Adrenal gland (tissue), 12 donors: ENCODE measurements around the gene SCG3. TPM values are rescaled to one million over a fixed set of nuclear protein-coding genes. Genes with fewer than 3 reads are reported as not detected.

ENCODE experiments used
- DNase-seq, 7 donors: peaks; one replicate each; pipeline ENCODE4 v3.0.0-alpha.2; 2019 to 2020
- H3K27ac ChIP-seq, 5 donors: fragments of 200-600 bp; sonication (generic) in 4 of 5; 1 replicate in 3 of 5; 2 replicates in 2 of 5; pipeline versions ENCODE4 v1.5.1 to v1.8.0; 2016 to 2020; ENCODE audit warnings: mild to moderate bottlenecking in 1 of 5
- H3K27me3 ChIP-seq: fragments of 200-600 bp; 2 replicates; pipeline ENCODE4 v1.8.0; 2021
- H3K36me3 ChIP-seq, 2 donors: fragments of 200-600 bp; replicated peaks in 1 of 2; 1 replicate in 1 of 2; 2 replicates in 1 of 2; pipeline versions ENCODE4 v1.5.1 to v1.8.0; 2018 to 2022
- H3K4me1 ChIP-seq, 2 donors: fragments of 200-600 bp; replicated peaks in 1 of 2; 1 replicate in 1 of 2; 2 replicates in 1 of 2; pipeline versions ENCODE4 v1.5.1 to v1.8.0; 2018 to 2021
- H3K4me3 ChIP-seq, 4 donors: fragments of 200-600 bp; sonication (generic) in 3 of 4; one replicate each; pipeline ENCODE4 v1.5.1; 2016 to 2018
- H3K9me3 ChIP-seq, 3 donors: fragments of 200-600 bp; sonication (generic) in 1 of 3; replicated peaks in 1 of 3; 1 replicate in 2 of 3; 2 replicates in 1 of 3; pipeline versions ENCODE4 v1.5.1 to v1.8.0; 2016 to 2021
- POLR2A ChIP-seq, 2 donors: fragments of 450-650 bp; IDR thresholded peaks; one replicate each; pipeline ENCODE4 v1.6.1; 2017; ENCODE audit warnings: antibody characterized with exemption in 2 of 2, mild to moderate bottlenecking in 2 of 2, moderate library complexity in 1 of 2
- WGBS, 4 donors: extraction: QIAGEN DNeasy Blood & Tissue Kit in 2 of 4; methylation state at CpG; one replicate each; pipeline versions ENCODE4 v1.1.5 to v1.1.7; 2013 to 2017; 5-methylcytosine and 5-hydroxymethylcytosine counted together
- intact Hi-C, 2 donors: fragments of 100-400 bp; cut with DNase I; formaldehyde crosslinking; loops; one replicate each; pipeline versions ENCODE4 v1.14.1 to v1.15.0; 2022 to 2023
- polyA plus RNA-seq, 3 donors: library from polyadenylated mRNA; stranded (reverse); fragments of 200-250 nt in 2 of 3; fragments of 350-450 nt in 1 of 3; fragmentation: Illumina TruSeq in 1 of 3; extraction: RNeasy Lipid Tissue Mini Kit (QIAGEN cat#74804) in 1 of 3; gene quantifications; one replicate each; pipeline ENCODE4 v1.2.3, GENCODE V29; 2013 to 2014
- total RNA-seq, 9 donors: library from RNA; depleted of rRNA in 4 of 9; stranded (reverse); fragments of >200 nt in 4 of 9; fragments of 120-200 nt in 1 of 9; fragmentation: NEBNext Ultra II Directional in 1 of 9; extraction: Animal tissue kit (Norgen Biotek cat#: 25700) in 1 of 9; gene quantifications; one replicate each; pipeline versions ENCODE4 v1.1.0 to v1.2.4, GENCODE V29; 2013 to 2023
- TF ChIP-seq, protein P1 (sequence below), 6 experiments: fragments of 450-650 bp in 4 of 6; fragments of 200-600 bp in 2 of 6; sonication (generic) in 1 of 6; IDR thresholded peaks; 1 replicate in 5 of 6; 2 replicates in 1 of 6; pipeline versions ENCODE4 v1.5.1 to v1.8.0; 2016 to 2021; ENCODE audit warnings: antibody characterized with exemption in 6 of 6, mild to moderate bottlenecking in 2 of 6, moderate library complexity in 1 of 6
- donor health status: healthy with polysubstance abuse.
- donor health status: Bipolar disorder and iron deficiency.
- donor health status: DM: yes; HTN: yes; CAD: no.
- donor health status: DM: no; HTN: no; CAD: no.
- donor health status: DM: no; HTN: no; CAD: no.
- donor health status: DM: yes; HTN: yes; CAD: no.

Gene SCG3
- total and polyA plus RNA-seq, 12 donors = 0.14 to 18.5 (median 2.7) TPM; not detected in 2

DNA sequence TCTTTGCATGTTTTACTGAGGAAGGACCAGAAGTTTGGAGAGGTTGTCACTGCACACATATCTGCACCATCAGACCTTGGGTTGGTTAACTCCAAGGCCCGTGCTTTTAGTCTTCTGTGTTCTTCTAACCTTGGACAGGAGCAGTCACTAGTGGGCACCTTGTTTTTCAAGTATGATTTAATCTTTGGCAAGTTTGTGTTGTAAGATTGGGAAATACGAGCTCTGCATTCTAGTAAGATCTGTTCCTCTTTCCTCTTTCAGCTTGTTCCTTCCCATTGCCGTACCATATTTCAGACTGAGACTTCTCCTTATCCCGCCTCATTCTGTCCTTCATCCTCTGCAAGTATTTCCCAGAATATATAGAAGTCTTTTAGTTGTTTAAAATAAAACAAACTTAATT lies 75.2 kb downstream of the SCG3 start:
- TF ChIP-seq, protein P1, sequence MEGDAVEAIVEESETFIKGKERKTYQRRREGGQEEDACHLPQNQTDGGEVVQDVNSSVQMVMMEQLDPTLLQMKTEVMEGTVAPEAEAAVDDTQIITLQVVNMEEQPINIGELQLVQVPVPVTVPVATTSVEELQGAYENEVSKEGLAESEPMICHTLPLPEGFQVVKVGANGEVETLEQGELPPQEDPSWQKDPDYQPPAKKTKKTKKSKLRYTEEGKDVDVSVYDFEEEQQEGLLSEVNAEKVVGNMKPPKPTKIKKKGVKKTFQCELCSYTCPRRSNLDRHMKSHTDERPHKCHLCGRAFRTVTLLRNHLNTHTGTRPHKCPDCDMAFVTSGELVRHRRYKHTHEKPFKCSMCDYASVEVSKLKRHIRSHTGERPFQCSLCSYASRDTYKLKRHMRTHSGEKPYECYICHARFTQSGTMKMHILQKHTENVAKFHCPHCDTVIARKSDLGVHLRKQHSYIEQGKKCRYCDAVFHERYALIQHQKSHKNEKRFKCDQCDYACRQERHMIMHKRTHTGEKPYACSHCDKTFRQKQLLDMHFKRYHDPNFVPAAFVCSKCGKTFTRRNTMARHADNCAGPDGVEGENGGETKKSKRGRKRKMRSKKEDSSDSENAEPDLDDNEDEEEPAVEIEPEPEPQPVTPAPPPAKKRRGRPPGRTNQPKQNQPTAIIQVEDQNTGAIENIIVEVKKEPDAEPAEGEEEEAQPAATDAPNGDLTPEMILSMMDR (IDR thresholded peaks at IDR 0.05) = no peak
- no peak for TF ChIP-seq POLR2A (IDR thresholded peaks at IDR 0.05)
- Histone ChIP-seq H3K9me3 (no peaks in the 10 kb centered on the region), H3K27me3 (no peaks in the 10 kb centered on the region), H3K4me1 (peaks cover 8 to 19% of the 10 kb centered on the region in 2 donors), H3K36me3 (no peaks in the 10 kb centered on the region), H3K27ac (no peak overlapping the region), H3K4me3 (no peak overlapping the region)
- WGBS, 4 donors = 69 to 77% (median 72%) methylated on average over 4 of the region's 4 CpGs
- DNase-seq = no peak
- intact Hi-C loops = no loop called here

DNA sequence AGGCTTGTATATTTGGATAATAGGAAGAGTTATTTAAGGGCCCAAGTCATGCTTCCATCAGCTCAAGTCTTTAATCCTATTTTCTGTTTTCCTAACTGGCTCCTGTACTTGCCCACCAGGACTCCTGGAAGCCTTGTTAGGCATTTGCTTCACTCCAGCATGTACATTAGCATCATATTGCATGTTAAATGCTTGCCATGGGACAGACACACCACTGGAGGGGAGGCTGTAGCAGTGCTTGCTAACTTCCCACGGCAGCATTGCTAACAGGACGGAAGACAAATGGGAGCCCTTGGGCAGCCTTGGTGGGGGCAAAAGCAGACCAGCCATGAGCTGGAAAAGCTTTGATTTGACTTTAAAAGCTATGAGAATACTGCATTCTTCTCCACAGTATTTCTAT lies 76.1 kb downstream of the SCG3 start:
- WGBS, 4 donors = 74 to 85% (median 82%) methylated on average over 2 of the region's 2 CpGs
- Histone ChIP-seq H3K9me3 (no peaks in the 10 kb centered on the region), H3K27me3 (no peaks in the 10 kb centered on the region), H3K36me3 (no peaks in the 10 kb centered on the region), H3K4me3 (no peak overlapping the region), H3K27ac (no peak overlapping the region), H3K4me1 (peaks cover 4 to 15% of the 10 kb centered on the region in 2 donors)
- no peak for DNase-seq
- intact Hi-C loops = no loop called here
- TF ChIP-seq, protein P1 (IDR thresholded peaks at IDR 0.05) = no peak
- TF ChIP-seq POLR2A (IDR thresholded peaks at IDR 0.05) = no peak

DNA sequence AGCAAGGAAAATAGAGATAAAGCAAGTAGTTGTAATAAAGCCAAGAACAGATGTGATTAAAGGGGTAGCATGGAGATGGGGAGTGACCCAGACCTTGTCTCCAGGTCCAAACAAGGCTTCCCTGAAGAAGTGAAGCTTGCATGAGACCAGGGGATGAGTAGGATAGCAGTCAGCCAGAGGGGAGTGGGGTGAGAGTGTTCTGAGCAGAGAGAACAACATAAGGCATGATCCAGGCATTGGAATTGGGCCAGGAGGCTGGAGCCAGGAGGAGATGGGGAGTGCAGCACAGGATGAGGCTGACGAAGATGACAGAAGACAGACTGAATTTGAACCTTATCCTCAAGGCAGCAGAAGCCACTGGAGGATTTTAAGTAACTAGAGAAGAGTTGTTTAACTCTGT lies 77.3 kb downstream of the SCG3 start:
- H3K9me3 ChIP-seq = no peaks in the 10 kb centered on the region
- H3K36me3 ChIP-seq = no peaks in the 10 kb centered on the region
- peaks cover 0 to 10% of the 10 kb centered on the region in 2 donors for H3K4me1 ChIP-seq
- intact Hi-C loops = no loop called here
- peak in 6 of 7 donors; percentile 25 to 63 (median 35) for DNase-seq
- 52 to 71% (median 56%) methylated on average over 1 of the region's 1 CpG for WGBS, 4 donors
- peak overlapping the region in 1 of 5 donors; percentile 27 for H3K27ac ChIP-seq
- TF ChIP-seq, protein P1 (IDR thresholded peaks at IDR 0.05) = no peak
- no peak for TF ChIP-seq POLR2A (IDR thresholded peaks at IDR 0.05)
- no peak overlapping the region for H3K4me3 ChIP-seq
- no peaks in the 10 kb centered on the region for H3K27me3 ChIP-seq

DNA sequence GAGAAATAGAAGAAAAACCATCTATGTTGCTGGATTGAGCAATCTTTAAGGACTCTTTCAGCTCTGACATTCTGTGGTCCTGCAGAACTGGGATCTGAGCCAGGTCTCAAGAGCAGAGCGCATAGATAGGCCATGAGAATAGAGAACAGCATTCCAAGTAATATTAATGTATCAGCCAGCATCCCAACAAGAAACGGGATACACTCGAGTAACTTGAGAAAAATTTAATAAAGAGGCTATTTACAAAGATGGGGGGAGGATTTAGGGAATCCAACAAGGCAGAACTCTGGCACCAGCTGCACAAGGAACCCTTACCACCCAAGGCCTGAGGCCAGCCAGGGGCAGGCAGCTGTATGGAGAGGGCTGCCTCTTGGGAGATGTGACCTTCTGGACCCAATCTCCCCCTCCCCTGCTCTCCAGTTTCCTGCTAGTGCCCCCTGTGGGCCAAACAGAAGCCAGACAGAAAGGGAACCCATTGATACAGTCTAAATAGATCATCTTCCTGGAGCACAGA lies 78.3 kb downstream of the SCG3 start:
- H3K9me3 ChIP-seq = no peaks in the 10 kb centered on the region
- H3K27ac ChIP-seq = no peak overlapping the region
- H3K4me3 ChIP-seq = no peak overlapping the region
- H3K27me3 ChIP-seq = no peaks in the 10 kb centered on the region
- TF ChIP-seq POLR2A (IDR thresholded peaks at IDR 0.05) = no peak
- TF ChIP-seq, protein P1 (IDR thresholded peaks at IDR 0.05) = no peak
- DNase-seq = peak in 6 of 7 donors; percentile 30 to 73 (median 42)
- intact Hi-C loops = no loop called here
- H3K4me1 ChIP-seq = peaks cover 0 to 10% of the 10 kb centered on the region in 2 donors
- WGBS, 4 donors = 39 to 62% (median 57%) methylated on average over 3 of the region's 3 CpGs
- no peaks in the 10 kb centered on the region for H3K36me3 ChIP-seq
